GM19324 (cell line): ENCODE measurements around the gene HEPH.
"Not testable (repeated sequence)": the region's sequence is repeated elsewhere in the genome, so short reads cannot be mapped to it uniquely, and the experiment has no call there.

ENCODE experiments used
- ATAC-seq: cut with Tn5 transposase; IDR thresholded peaks from one replicate; pipeline ENCODE4 v1.9.1; 2021; ENCODE audit warnings: mild to moderate bottlenecking, moderate library complexity; ENCODE audit not compliant: unreplicated experiment, low FRiP score

Gene HEPH, protein sequence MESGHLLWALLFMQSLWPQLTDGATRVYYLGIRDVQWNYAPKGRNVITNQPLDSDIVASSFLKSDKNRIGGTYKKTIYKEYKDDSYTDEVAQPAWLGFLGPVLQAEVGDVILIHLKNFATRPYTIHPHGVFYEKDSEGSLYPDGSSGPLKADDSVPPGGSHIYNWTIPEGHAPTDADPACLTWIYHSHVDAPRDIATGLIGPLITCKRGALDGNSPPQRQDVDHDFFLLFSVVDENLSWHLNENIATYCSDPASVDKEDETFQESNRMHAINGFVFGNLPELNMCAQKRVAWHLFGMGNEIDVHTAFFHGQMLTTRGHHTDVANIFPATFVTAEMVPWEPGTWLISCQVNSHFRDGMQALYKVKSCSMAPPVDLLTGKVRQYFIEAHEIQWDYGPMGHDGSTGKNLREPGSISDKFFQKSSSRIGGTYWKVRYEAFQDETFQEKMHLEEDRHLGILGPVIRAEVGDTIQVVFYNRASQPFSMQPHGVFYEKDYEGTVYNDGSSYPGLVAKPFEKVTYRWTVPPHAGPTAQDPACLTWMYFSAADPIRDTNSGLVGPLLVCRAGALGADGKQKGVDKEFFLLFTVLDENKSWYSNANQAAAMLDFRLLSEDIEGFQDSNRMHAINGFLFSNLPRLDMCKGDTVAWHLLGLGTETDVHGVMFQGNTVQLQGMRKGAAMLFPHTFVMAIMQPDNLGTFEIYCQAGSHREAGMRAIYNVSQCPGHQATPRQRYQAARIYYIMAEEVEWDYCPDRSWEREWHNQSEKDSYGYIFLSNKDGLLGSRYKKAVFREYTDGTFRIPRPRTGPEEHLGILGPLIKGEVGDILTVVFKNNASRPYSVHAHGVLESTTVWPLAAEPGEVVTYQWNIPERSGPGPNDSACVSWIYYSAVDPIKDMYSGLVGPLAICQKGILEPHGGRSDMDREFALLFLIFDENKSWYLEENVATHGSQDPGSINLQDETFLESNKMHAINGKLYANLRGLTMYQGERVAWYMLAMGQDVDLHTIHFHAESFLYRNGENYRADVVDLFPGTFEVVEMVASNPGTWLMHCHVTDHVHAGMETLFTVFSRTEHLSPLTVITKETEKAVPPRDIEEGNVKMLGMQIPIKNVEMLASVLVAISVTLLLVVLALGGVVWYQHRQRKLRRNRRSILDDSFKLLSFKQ

GRCh38 chrX:66163849-66164411, at the start of gene HEPH:
TSS of gene HEPH (plus strand) at chrX:66164247. CDS start at chrX:66170571, 6,324 bp downstream.
- ATAC-seq: no peak

- ATAC-seq: not testable (repeated sequence)
Observed at GRCh38 chrX:66118722-66119121, 45.3 kb upstream of the HEPH start.

GRCh38 chrX:66121354-66121753, 42.7 kb upstream of the HEPH start:
- ATAC-seq: not testable (repeated sequence)

DNA sequence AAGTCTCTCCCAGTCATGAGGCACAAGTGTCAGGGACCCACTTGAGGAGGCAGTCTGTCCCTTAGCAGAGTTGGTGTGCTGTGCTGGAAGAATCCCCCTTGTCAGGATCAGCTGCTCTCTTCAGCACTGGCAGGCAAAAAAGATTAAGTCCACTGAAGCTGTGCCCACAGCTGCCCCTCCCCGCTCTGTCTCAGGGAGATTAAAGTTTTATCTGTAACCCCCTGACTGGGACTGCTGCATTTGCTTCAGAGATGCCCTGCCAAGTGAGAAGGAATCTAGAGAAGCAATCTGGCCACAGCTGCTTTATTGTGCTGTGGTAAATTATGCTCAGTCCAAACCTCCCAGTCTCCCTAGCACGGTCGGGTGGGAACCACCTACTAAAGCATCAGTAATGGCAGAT, 37.4 kb upstream of the HEPH start:
- ATAC-seq: no peak

DNA sequence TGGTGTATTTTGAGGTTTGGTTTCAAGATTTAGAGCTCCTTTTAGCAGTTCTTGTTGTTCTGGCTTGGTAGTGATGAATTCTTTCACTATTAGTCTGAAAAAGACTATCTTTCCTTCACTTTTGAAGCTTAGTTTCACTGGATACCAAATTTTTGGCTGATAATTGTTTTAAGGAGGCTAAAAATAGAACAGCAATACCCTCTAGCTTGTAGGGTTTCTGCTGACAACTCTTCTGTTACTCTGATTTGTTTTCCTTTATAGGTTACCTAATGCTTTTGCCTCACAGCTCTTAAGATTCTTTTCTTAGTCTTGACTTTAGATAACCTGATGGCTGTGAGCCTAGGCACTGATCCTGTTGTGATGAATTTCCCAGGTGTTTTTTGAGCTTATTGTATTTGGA, 33.6 kb upstream of the HEPH start:
- no peak for ATAC-seq

- not testable (repeated sequence) for ATAC-seq
Observed at GRCh38 chrX:66135284-66135683, 28.8 kb upstream of the HEPH start.

DNA sequence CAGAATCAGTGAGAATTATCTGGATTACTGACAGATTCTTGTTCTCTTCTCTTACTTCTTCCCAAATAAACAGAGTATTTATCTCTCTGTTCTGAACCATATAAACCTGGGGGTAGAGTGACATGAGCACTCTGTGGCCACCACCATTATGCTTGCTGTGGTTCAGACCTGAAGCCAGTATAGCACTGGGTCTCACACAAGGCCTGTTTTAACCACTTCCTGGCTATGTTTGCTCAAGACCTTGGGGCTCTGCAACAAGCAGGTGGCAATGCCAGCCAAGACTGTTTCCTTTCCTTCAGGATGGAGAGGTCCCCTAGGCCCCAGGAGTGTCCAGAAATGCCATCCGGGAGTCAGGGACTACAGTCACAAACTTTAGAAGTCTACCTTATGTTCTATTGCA, 21.7 kb upstream of the HEPH start:
- ATAC-seq: no peak

DNA sequence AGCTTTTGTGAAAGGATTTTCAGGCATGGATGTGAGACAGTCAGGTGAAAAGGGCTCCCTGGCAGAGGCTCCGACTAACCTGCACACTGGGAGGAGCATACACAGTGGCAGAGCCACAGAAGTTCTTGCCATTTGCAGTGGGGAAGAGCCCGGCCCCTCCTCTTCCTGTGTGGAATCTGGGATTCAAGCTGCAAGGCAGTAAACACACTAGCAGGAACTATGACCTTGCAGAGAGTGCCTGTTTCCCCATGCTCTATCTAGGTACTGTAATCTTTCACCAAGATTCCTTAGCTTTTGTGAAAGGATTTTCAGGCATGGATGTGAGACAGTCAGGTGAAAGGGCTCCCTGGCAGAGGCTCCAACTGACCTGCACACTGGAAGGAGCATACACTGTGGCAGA, 19.8 kb upstream of the HEPH start:
- no peak for ATAC-seq

GRCh38 chrX:66149519-66149918, 14.5 kb upstream of the HEPH start:
- no peak for ATAC-seq

DNA sequence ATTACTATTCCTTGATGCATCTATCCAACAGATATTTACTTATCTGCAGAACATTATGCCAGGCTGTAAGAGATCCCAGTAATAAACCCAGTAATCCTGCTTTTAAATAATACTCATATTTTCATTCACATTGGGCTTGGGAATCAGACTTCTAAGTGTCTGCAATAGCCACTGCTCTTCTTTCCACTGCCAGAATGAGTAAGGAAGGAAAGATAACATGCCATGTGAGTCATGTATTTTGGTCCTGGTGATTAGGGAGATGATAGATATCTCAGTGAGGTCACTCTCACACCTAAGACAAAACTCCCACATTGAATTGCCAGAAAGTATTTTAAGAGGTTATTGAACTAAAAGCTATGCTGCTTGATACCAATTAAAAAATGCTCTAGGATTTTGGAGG, 13.9 kb upstream of the HEPH start:
- no peak for ATAC-seq

DNA sequence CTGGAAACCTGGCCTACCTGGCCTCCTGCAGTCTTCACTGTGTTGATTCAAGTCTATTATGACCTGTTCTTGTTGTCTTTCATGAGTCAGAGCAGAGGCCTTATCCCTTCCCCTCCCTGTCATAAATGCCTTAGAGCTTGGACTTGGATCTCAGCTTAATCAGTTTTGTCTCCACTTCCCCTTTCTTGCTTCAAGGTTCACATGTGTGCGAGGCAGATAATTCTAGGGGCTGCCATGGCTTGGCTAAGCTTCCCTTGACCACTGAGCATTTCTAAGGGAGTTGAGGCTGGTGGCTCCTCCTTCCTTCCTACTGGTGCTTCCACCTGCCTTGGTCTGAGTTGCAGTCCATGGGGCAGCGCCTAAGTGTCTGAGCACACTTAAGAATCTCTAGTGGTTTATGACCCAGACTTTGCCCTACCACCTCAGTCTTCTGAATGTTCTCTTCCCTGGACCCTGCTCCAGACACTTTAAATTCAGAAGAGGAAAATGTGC, 1.7 kb upstream of the HEPH start:
- ATAC-seq: no peak

DNA sequence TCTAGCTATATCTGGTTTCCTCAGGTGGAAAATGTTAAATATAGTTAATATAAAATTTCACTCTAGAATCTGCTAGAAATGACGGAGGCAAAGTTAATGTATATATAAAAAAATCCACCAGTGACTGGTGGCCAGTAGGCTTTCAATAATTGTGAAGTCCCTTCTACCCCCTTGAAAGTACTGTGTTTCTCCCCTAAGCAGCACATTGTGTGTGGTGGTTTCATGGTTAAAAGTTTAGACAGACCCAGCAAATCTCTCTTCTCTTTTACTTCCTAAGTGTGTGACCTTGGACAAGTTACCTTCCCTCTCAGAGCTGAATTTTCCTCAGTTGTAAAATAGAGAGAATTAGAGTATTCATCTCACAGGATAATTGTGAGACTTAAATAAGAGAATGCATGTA, 600 bp upstream of the HEPH start:
- no peak for ATAC-seq

DNA sequence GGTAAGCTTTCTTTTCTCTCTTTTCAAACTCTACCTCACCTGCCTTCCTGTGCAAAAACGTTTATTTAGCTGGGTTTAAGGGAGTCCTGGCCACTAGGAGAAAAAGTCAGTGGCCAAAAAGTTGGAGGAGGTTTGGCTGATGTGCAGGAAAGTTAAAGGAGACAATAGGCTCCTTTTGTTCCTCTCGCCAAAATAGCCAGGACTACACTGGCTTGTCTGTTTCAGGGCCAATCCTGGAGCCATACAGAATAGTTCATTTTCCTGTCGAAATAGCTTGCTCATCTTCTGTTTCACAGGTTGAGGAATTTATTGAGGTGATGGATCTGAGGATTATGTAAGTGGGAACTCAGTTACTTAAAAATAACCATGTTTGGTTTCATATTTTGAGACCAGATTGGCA, 423 bp downstream of the HEPH start:
- no peak for ATAC-seq

DNA sequence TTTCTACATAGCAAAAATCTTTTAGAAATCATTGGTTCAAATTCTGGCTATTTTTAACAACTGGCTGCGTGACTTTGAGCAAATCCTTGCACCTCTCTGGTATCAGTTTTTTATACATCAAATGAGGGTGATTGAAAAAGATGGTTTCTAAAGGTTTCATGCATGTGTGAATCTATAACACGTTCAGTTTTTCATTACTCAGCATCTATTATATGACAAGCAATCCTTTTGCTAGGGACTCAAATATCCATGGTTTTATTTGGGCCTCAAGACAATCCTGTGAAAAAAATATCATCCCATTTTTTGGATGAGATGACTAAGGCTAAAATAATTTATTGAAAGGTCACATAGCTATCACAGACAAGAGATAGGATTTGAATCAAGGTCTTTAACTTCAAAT, 884 bp downstream of the HEPH start:
- no peak for ATAC-seq

GRCh38 chrX:66166671-66167070, 2.6 kb downstream of the HEPH start:
- no peak for ATAC-seq

- ATAC-seq: no peak
Observed at GRCh38 chrX:66167431-66167830, 3.4 kb downstream of the HEPH start.

DNA sequence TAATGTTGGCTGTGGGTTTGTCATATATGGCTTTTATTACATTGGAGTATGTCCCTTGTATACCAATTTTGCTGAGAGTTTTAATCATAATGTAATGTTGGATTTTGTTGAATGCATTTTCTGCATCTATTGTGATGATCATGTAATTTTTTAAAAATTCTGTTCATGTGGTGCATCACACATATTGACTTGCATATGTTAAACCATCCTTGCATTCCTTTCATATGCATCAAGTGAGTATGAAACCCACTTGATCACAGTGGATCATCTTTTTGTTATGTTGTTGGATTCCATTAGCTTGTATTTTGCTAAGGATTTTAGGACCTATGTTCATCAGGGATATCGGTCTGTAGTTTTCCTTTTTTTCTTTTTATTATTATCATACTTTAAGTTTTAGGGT, 12.1 kb downstream of the HEPH start:
- ATAC-seq: no peak

- no peak for ATAC-seq
Observed at GRCh38 chrX:66191563-66191962, 27.5 kb downstream of the HEPH start.

DNA sequence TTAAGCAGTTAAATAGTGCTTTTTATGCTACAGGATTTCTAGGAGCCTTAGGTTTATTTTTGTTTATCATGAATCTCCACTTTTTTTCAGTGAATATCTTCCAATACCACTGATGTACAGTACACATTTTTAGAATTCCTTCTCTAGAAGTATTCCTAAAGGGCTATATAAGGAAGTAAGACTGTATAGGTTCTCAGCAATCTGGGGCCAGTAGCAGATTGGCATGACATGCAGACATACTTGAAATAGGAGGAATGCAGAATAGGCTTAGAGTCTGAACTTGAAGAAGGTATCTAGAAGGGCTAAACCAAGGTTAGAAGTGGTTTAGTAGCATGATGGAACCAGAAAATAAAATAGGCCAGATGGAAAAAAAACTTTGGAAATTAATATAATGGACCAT, 29.8 kb downstream of the HEPH start:
- ATAC-seq: no peak

DNA sequence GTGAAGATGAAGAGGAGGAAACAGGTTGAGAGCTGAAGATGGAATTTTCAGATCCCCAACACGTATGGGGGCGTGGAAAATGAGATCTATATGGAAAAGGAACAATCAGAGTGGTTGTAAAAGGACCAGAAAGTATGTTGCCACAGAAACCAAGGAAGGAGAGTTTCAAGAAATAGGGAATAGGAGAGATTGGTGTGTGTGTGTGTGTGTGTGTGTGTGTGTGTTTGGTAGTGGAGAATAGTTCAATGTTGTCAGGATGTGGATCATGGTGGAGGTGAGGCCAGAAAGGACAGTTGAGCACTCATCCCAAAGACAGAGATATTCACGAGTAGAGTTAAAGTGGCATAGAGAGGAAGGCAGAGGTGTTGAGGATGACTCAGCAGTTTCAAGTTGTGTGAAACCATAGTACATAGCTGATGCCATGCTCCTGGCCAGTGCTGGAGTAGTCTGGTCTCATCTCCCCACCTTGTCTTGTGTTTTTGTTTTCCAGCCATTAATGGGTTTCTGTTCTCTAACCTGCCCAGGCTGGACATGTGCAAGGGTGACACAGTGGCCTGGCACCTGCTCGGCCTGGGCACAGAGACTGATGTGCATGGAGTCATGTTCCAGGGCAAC, 36.1 kb downstream of the HEPH start:
- no peak for ATAC-seq
